Right renal pelvis (tissue), 4 donors: ENCODE data around the gene SMAD1. TPM values are rescaled to one million over a fixed set of nuclear protein-coding genes. Genes with fewer than 3 reads are reported as not detected.

Source experiments
- polyA plus RNA-seq, 4 donors: library from polyadenylated mRNA; unstranded; fragments of 120-200 nt; gene quantifications; one replicate each; pipeline ENCODE4 v1.2.1, GENCODE V29; 2013; ENCODE audit not compliant: insufficient read length in 4 of 4

SMAD1 gene
- polyA plus RNA-seq, 4 donors, result 54.9 to 71.8 (median 69.3) TPM

Other genes starting within 250 kb of the SMAD1 start
- 10 to 100 TPM in 3 of 4 donors, 1 to 10 TPM in 1; 10.0 to 14.6 (median 13.3) TPM for gene MMAA, start 137.5 kb downstream of the SMAD1 start, polyA plus RNA-seq
- not detected for gene C4orf51, start 198.3 kb downstream of the SMAD1 start, polyA plus RNA-seq